ENCODE data around the gene COQ10A.

DNA sequence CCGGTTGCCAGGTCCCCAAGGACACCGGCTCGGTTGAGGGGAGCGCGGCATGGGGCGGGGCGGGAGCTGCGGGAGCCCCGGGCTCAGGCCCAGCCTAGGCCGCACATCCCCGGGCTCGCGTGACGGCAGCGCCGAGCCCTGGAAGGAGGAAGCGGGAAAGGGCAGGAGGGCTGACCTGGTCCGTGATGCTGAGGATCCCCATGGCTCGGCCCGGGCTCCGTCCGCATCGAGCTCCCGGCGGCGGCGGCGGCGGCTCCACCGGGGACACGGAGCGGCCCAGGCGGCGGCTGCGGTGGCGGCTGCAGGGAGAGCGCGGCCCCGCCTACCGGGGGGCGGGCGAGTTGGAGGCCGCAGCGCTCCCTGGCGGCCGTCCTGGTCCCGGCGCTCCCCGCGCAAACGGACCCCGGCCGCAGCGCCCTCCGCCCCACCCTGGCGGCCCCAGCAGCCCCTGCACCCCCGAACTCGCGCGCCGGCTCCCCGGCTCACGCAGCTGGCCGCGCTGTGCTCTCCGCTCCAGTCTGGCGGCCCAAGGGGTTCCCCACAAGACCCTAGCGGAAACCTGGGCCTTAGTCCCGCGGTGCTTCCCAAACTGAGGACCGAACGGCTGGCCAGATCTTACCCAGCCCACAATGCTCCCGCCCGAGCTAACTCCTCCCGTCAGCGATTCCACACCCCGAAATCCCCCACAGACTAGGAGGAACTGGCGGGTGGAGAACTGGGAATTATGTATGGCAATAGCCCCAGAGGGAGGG is 8.5 kb upstream of the COQ10A start, which contains the start of gene ANKRD52:
- TF ChIP-seq, protein P1, sequence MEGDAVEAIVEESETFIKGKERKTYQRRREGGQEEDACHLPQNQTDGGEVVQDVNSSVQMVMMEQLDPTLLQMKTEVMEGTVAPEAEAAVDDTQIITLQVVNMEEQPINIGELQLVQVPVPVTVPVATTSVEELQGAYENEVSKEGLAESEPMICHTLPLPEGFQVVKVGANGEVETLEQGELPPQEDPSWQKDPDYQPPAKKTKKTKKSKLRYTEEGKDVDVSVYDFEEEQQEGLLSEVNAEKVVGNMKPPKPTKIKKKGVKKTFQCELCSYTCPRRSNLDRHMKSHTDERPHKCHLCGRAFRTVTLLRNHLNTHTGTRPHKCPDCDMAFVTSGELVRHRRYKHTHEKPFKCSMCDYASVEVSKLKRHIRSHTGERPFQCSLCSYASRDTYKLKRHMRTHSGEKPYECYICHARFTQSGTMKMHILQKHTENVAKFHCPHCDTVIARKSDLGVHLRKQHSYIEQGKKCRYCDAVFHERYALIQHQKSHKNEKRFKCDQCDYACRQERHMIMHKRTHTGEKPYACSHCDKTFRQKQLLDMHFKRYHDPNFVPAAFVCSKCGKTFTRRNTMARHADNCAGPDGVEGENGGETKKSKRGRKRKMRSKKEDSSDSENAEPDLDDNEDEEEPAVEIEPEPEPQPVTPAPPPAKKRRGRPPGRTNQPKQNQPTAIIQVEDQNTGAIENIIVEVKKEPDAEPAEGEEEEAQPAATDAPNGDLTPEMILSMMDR (IDR thresholded peaks at IDR 0.05), result peak; percentile 36 to 80 (median 64)
- peak in 2 of 3 donors; percentile 15 to 41 for TF ChIP-seq POLR2AphosphoS5 (IDR thresholded peaks at IDR 0.05)
